PC-3 (cell line): ENCODE data around the gene AHCYL1. TPM values are rescaled to one million over a fixed set of nuclear protein-coding genes. Genes with fewer than 3 reads are reported as not detected.

Source experiments
- ATAC-seq: fragments of 200-7000 bp; cut with Tn5 transposase; 2 replicates; pipeline ENCODE4 v1.9.1; 2020; ENCODE audit warnings: mild to moderate bottlenecking, moderate library complexity
- BruUV-seq: library from RNA; stranded (reverse); fragments of 400-500 nt; replicated peaks from 2 replicates; lab custom pipeline; 2021; lab: Mats Ljungman, UMichigan
- CTCF ChIA-PET: fragments of 300-600 bp; sonication (Branson Sonifier 250); formaldehyde crosslinking; loops from one replicate; lab custom pipeline; 2022; ENCODE audit warnings: antibody characterized with exemption; lab: Charles Lee
- POLR2A ChIA-PET: fragments of 300-600 bp; sonication (Branson Sonifier 250); formaldehyde crosslinking; loops from one replicate; lab custom pipeline; 2022; ENCODE audit warnings: antibody characterized with exemption; ENCODE audit not compliant: unreplicated experiment; lab: Charles Lee
- DNase-seq: peaks from one replicate; pipeline ENCODE4 v3.0.0-alpha.2; 2015
- H2AFZ ChIP-seq: fragments of 300-600 bp; sonication (generic); 2 replicates; pipeline ENCODE4 v1.6.0; 2016; ENCODE audit warnings: antibody characterized with exemption, low read length
- H3F3A ChIP-seq: fragments of 300-600 bp; sonication (generic); one replicate; pipeline ENCODE4 v1.6.0; 2017; ENCODE audit warnings: antibody characterized with exemption, low read length, control low read depth, mild to moderate bottlenecking; ENCODE audit not compliant: unreplicated experiment
- H3K27ac ChIP-seq: fragments of 300-600 bp; sonication (generic); 2 replicates; pipeline ENCODE4 v1.5.1; 2016; ENCODE audit warnings: mild to moderate bottlenecking, low read length
- H3K27me3 ChIP-seq: fragments of 300-600 bp; sonication (generic); 2 replicates; pipeline ENCODE4 v1.6.1; 2016; ENCODE audit warnings: low read length, mixed read lengths
- H3K36me3 ChIP-seq: fragments of 300-600 bp; sonication (generic); 2 replicates; pipeline ENCODE4 v1.6.1; 2016; ENCODE audit warnings: low read depth, mixed run types, low read length, mixed read lengths
- H3K4me1 ChIP-seq: fragments of 300-600 bp; sonication (generic); 2 replicates; pipeline ENCODE4 v1.5.1; 2016; ENCODE audit warnings: low read length; ENCODE audit not compliant: insufficient read depth
- H3K4me2 ChIP-seq: fragments of 300-600 bp; sonication (generic); 2 replicates; pipeline ENCODE4 v1.6.0; 2016; ENCODE audit warnings: low read length
- H3K4me3 ChIP-seq: fragments of 300-600 bp; sonication (generic); 2 replicates; pipeline ENCODE4 v1.5.1; 2016; ENCODE audit warnings: mild to moderate bottlenecking, low read length, mixed read lengths
- H3K79me2 ChIP-seq: fragments of 300-600 bp; sonication (generic); 2 replicates; pipeline ENCODE4 v1.6.1; 2017; ENCODE audit warnings: low read length, mixed read lengths
- H3K9ac ChIP-seq: fragments of 300-600 bp; sonication (generic); 2 replicates; pipeline ENCODE4 v1.6.0; 2016; ENCODE audit warnings: mild to moderate bottlenecking, low read length
- H3K9me2 ChIP-seq: fragments of 300-600 bp; sonication (generic); replicated peaks from 2 replicates; pipeline ENCODE4 v1.6.1; 2016; ENCODE audit warnings: mixed run types, low read length, mixed read lengths
- H3K9me3 ChIP-seq: fragments of 300-600 bp; sonication (generic); 2 replicates; pipeline ENCODE4 v1.6.1; 2016; ENCODE audit warnings: low read length, mixed read lengths
- H4K20me1 ChIP-seq: fragments of 300-600 bp; sonication (generic); 2 replicates; pipeline ENCODE4 v1.6.1; 2016; ENCODE audit warnings: low read length, mixed read lengths
- EZH2 ChIP-seq: fragments of 300-600 bp; sonication (generic); IDR thresholded peaks from one replicate; pipeline ENCODE4 v1.6.1; 2017; ENCODE audit warnings: antibody characterized with exemption, mild to moderate bottlenecking, low read length; ENCODE audit not compliant: unreplicated experiment
- EZH2phosphoT487 ChIP-seq: fragments of 300-600 bp; sonication (generic); IDR thresholded peaks from 2 replicates; pipeline ENCODE4 v1.6.1; 2018; ENCODE audit warnings: mild to moderate bottlenecking, antibody characterized with exemption, low read length, borderline replicate concordance
- intact Hi-C: fragments of 100-400 bp; cut with micrococcal nuclease; formaldehyde crosslinking; loops from 2 replicates; pipeline ENCODE4 v1.9.0; 2023
- total RNA-seq: library from RNA; depleted of rRNA; stranded (reverse); fragments of >200 nt; gene quantifications from 2 replicates; pipeline ENCODE4 v1.2.3, GENCODE V29; 2014
- TF ChIP-seq, protein P1 (sequence below): fragments of 300-600 bp; sonication (generic); conservative IDR thresholded peaks from 2 replicates; pipeline ENCODE4 v1.5.1; 2017; ENCODE audit warnings: antibody characterized with exemption, low read depth, mild to moderate bottlenecking, low read length

AHCYL1 gene
- total RNA-seq, 1 experiment from 2014 or later: 35.8 TPM

DNA sequence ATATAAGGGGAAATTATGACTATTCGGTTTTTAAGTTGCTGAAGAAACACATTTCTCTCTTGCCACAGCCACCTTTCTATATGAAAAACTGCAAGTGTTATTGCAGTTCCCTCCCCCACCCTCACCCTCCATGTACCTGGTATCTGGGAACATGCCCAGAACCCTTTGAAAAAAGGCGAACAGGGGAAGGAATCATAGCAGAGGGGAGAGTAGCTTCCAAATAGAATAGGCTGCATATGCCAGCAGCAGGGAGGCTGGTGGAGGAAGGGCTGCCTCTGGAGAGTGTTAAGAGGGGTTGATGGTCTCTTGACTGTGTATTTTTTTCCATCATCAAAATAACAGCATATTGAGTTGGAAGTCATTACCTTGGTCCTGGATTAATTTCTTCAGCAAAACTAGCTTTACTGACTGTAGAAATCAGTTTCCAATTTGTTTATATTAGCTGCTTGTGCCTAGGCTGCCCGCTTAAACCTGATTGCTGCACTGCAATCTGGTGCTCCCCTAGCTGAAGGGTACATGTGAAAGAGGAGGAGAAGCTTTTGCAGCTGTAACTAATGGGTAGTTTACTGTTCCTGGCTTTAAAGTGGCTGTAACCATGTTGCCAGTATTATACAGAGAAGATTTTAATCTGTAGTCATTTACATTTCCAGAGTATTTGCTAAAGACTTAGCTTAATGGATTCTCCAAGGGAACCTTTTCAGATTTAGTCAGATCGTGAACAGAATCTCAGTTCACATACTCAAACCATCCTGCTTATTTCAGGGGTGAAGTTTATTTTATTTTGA, 22.7 kb downstream of the AHCYL1 start:
- Histone ChIP-seq H3K27me3 (no peaks in the 10 kb centered on the region), H3F3A (peaks cover 20% of the 10 kb centered on the region), H3K36me3 (peaks cover 15% of the 10 kb centered on the region), H4K20me1 (no peaks in the 10 kb centered on the region), H3K4me2 (no peak overlapping the region), H3K4me3 (no peak overlapping the region), H3K27ac (no peak overlapping the region), H3K9ac (no peak overlapping the region), H2AFZ (no peak overlapping the region), H3K9me3 (no peaks in the 10 kb centered on the region), H3K9me2 (no peaks in the 10 kb centered on the region), H3K79me2 (peaks cover 40% of the 10 kb centered on the region), H3K4me1 (peaks cover 36% of the 10 kb centered on the region)
- ChIA-PET POLR2A (no interaction called here), CTCF (interaction anchor here (0.8 kb wide), 1 partner anchor 23 kb away, joined by 5 read pairs; the partner anchor contains the start of gene AHCYL1)
- BruUV-seq: no TSS peak
- ATAC-seq (no peak), DNase-seq (no peak)
- TF ChIP-seq, protein P1, sequence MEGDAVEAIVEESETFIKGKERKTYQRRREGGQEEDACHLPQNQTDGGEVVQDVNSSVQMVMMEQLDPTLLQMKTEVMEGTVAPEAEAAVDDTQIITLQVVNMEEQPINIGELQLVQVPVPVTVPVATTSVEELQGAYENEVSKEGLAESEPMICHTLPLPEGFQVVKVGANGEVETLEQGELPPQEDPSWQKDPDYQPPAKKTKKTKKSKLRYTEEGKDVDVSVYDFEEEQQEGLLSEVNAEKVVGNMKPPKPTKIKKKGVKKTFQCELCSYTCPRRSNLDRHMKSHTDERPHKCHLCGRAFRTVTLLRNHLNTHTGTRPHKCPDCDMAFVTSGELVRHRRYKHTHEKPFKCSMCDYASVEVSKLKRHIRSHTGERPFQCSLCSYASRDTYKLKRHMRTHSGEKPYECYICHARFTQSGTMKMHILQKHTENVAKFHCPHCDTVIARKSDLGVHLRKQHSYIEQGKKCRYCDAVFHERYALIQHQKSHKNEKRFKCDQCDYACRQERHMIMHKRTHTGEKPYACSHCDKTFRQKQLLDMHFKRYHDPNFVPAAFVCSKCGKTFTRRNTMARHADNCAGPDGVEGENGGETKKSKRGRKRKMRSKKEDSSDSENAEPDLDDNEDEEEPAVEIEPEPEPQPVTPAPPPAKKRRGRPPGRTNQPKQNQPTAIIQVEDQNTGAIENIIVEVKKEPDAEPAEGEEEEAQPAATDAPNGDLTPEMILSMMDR: no peak
- TF ChIP-seq EZH2 (no peak), EZH2phosphoT487 (no peak)
- intact Hi-C loops: no loop called here

DNA sequence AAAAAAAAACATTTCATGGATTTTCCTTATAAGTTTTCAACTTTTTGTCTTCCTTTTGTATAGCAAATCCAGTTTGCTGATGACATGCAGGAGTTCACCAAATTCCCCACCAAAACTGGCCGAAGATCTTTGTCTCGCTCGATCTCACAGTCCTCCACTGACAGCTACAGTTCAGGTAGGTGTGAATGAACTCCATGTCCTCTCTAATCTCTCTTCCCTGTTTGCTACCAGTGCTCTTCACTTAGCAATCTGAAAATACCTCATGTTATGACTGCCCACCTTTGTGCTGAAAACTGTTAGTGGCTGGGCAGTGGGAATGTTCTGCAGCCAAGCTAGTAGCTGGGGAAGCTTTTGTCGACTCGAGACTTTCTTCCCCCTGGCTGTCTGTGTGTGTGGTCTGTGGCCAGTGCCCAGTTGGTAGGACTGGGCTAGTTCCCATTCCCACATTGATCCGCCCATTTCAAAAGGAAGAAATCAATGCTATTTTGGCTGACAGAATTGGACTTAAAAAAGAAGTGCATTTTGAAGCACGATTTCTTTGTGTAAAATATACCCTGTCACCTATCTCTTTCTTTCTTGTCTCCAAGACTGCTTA, 24.5 kb downstream of the AHCYL1 start:
- Histone ChIP-seq H3K27ac (no peak overlapping the region), H3K4me2 (no peak overlapping the region), H2AFZ (no peak overlapping the region), H3F3A (peaks cover 6% of the 10 kb centered on the region), H3K4me1 (peaks cover 20% of the 10 kb centered on the region), H3K9ac (no peak overlapping the region), H3K9me3 (no peaks in the 10 kb centered on the region), H3K4me3 (no peak overlapping the region), H3K27me3 (no peaks in the 10 kb centered on the region), H3K36me3 (peaks cover 28% of the 10 kb centered on the region), H3K9me2 (no peaks in the 10 kb centered on the region), H4K20me1 (no peaks in the 10 kb centered on the region), H3K79me2 (peaks cover 33% of the 10 kb centered on the region)
- TF ChIP-seq EZH2: no peak
- TF ChIP-seq, protein P1: no peak
- TF ChIP-seq EZH2phosphoT487: no peak
- ATAC-seq (no peak), DNase-seq (no peak)
- BruUV-seq: no TSS peak
- ChIA-PET POLR2A (no interaction called here), CTCF (no interaction called here)
- intact Hi-C loops: no loop called here
